HG03045 (cell line): ENCODE data around the gene RPL5.

Experiments used
- ATAC-seq: cut with Tn5 transposase; IDR thresholded peaks from one replicate; pipeline ENCODE4 v1.9.1; 2021; ENCODE audit warnings: mild to moderate bottlenecking, moderate library complexity; ENCODE audit not compliant: unreplicated experiment

Gene RPL5

DNA sequence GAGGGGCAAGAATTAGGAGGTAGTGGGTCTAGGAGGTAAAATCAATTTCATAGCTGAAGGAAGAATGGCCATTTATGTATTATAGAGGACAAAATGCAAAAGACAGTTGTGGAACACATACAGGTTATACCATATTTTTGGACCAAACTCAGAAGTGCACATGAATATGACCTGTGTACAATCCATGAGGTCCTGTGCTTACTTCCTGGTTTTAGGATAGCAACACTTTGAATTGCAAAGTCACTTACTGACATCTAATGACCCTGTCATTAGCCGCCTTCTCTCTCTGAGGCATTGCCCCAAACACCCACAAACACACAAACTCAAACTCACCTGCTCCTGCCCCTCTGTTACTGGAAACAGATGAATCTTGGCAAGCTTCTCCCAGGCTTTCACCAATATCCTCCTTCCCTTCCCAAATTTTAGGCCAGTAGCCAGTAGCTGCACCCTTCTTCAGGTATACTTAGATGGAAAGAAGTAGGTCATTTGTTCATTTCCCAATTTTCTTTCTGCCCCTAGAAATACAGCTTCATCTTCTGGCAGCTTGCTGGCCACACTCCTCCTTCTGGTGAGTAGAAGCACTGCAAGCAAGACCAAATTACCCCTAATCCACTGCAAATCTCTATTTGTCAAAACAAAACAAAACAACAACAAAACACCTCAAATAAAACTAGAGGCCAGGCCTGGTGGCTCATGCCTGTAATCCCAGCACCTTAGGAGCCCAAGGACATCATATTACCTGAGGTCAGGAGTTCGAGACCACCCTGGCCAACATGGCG, 13.7 kb upstream of the RPL5 start:
- no peak for ATAC-seq

DNA sequence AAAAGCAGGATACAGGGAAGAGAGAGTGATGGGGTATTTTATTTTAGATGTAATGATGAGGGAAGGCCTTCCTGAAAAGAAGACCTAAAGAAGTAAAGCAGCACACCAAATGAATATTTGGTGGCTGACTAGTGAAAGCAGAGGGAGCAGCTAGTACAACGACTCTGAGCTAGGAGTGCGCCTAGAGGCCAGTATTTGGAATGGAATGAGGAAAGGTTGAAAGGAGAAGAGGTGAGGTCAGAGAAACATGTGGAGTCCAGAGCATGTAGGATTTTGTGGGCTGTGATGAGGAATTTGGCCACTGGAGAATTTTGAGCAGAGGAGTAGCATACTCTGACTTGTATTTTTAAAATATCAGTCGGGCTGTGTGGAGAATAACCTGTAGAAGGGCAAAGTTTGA, 11.8 kb upstream of the RPL5 start:
- no peak for ATAC-seq

DNA sequence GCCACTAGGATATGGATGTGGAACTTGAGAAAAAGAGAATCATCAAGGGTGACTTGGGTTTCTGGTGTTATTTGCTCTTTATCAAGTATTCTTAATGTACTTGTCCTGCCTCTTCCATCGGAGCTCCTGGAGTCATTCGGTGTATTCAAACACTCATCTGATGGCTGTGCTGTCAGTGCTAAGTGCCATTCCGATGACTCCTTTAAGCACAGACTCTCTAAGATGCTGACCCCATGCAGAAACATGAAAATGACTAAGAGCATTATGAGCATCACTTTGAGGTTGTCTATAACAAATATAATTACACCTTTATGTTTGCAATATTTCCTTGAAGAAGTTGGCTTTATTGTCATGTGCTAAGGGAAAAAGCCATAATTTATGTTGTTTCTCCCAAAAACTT, 11.3 kb upstream of the RPL5 start:
- no peak for ATAC-seq

DNA sequence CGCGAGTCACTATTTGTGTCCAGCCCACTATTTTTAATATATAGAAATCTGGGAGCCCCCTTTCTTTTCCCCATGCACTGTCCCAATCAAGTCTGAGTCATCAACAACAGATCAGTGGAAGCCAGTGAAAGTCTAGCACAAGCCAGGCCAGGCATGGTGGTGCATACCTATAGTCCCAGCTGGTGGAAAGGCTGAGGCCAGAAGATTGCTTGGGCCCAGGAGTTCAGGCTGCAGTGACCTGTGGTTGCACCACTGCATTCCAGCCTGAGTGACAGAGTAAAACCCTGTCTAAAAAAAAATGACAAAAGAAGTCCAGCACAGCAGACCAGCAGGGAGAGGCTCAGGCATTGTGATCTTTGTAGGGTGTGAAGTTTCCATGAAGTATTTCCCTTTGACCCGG, 9.0 kb upstream of the RPL5 start:
- no peak for ATAC-seq

DNA sequence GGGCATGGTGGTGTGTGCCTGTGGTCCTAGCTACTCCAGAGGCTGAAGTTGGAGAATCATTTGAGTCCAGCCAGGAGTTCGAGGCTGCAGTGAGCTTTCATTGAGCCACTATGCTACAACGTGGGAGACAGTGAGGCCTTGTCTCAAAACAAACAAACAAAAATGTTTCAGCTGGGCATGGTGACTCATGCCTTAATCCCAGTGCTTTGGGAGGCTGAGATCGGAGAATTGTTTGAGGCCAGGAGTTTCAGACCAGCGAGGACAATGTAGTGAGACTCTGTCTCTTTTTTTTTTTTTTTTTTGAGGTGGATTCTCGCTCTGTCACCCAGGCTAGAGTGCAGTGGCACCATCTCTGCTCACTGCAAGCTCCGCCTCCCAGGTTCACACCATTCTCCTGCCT, 5.0 kb upstream of the RPL5 start:
- ATAC-seq = no peak

DNA sequence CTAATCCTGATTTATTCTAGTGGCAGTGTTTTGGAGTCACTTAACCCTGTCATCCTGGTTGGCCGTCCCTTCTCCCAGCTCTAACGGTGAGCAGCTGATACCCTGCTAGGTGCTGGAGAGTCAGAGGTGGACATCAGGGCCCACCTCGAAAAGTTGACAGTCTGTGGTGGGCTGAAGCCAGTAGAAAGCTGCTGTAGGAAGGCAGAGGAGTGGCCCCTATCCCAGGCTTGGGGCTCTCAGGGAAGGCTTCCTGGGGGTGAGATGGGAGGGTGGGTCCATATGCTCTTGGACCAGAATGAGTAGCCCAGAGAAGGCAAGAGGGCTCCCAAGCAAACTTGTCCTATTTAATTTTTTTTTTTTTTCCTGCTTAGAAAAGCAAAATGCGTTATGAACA, 475 bp upstream of the RPL5 start:
- ATAC-seq = no peak

DNA sequence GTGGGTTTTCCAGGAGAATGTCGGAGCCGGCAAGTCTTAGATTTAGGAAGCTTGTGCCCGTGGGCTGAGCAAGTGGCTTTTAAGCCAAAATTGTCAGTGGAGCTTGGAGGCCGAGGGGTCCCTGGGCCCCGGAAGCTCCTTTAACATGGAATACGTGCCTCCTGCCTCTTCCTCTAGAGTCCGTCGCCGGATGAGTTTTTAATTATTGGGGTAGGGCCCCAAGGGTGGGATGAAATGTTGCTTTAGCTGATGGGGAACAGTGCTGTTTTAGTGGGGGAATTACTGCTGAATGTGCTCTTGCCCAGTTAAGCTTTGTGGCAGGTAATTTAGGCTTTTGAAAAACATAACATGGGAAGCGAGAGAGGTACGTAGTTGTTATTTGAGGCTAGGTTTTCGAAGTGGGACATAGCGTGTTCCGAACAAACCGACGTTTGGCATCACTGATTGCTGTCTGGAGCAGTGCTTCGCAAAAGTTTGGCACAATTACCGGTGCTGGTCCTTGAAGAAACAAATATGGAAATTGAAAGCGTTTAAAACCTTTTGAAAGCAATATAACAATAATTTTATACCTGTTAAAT, 786 bp downstream of the RPL5 start:
- ATAC-seq = peak; percentile 2

DNA sequence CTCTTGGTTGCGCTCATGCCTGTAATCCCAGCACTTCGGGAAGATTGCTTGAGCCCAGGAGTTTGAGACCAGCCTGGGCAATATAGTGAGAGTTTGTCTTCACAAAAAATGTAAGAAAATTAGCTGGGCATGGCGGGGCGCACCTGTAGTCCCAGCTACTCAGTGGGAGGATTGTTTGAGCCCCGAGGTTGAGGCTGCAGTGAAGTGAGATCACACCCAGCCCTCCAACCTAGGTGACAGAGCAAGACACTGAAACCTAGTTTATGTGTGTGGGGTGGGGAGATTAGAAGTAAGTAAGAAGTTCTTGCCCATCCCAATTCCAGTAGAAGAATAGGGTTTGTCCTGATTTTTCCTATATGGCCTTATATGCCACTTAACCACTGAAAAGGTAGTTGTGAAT, 2.0 kb downstream of the RPL5 start:
- ATAC-seq = no peak

DNA sequence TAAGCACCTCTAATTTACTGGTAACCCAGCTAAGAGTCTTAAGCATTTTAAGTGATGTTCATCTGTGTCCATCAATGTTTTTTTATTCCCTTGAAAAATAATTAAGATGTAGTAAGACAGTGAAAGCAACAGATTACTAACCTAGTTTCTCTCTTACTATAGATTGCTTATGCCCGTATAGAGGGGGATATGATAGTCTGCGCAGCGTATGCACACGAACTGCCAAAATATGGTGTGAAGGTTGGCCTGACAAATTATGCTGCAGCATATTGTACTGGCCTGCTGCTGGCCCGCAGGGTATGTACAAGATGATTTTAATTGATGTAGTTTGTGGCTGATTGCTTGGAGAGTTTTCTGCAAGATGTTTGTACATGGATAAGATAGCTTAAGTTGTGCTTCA, 2.8 kb downstream of the RPL5 start:
- no peak for ATAC-seq

DNA sequence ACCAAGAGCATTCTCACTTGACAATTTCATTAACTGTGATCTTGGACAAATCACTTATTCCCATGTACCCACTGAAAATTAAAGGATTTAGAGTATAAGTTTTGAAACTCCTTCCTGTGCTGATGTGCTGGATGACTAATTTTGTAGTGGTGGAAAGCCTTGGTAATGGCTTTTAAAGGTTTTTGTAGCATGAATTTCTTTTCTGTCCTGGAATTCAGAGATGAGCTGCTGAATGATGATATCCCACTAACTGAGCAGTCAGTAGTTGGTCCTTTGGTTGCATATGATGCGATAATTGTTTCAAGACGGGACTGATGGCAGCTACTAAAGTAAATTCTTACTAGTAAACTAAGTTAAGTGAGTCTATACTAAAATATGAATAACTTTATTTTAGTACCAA, 5.2 kb downstream of the RPL5 start:
- ATAC-seq = no peak

DNA sequence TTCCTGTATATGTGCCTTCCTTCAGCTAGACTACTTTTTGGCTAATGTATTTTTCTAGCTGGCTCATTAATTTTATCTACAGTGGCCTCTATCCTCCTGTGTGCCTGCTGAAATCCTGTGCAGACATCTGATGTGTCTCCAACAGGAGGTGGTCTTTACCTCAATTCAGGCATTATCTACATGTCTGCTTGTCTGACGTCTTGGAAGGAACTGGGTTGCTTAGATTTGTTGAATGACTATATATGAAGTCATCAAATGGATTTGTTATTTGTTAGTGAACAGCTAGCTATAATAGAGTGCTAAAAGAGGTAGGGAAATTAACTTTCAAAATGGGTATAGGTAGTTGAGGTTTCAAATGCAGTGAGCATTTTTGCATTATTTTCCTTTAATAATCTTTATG, 6.7 kb downstream of the RPL5 start:
- no peak for ATAC-seq

DNA sequence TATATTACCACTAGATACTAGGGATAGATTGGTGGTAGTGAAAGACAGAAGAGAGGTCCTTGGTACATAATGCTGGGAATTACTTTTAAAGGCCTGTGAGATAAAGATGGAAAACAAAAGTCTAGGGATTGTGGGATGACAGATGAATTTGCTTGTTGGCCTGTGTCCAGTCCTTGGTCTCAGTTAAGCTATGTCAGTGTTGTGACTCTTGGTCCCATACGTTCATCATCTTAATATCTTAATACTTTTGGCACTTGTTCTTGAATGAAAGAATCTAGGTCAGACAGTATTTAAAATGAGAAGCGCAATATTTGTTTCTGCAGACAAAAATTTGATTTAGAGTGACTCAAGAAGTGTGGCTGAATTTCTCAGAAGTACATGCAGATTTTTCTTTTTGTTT, 7.6 kb downstream of the RPL5 start:
- no peak for ATAC-seq

DNA sequence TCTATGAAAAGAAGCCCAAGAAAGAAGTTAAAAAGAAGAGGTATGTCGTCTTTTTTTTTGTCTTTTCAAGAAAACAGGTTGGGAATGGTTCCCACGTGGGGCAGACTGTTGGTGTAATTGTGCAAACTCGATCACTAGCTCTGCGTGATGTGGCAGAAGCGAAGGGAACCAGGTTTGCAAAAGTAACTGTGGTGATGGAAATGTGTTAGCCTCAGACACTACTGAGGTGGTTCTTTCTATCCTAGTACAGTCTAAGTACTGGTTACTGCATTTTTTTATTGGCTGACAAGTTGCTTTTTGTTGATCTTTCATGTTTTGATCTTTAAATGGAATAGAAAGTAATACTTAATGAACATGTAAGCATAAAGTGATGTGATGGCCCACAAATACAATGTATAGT, 8.8 kb downstream of the RPL5 start:
- ATAC-seq = no peak

DNA sequence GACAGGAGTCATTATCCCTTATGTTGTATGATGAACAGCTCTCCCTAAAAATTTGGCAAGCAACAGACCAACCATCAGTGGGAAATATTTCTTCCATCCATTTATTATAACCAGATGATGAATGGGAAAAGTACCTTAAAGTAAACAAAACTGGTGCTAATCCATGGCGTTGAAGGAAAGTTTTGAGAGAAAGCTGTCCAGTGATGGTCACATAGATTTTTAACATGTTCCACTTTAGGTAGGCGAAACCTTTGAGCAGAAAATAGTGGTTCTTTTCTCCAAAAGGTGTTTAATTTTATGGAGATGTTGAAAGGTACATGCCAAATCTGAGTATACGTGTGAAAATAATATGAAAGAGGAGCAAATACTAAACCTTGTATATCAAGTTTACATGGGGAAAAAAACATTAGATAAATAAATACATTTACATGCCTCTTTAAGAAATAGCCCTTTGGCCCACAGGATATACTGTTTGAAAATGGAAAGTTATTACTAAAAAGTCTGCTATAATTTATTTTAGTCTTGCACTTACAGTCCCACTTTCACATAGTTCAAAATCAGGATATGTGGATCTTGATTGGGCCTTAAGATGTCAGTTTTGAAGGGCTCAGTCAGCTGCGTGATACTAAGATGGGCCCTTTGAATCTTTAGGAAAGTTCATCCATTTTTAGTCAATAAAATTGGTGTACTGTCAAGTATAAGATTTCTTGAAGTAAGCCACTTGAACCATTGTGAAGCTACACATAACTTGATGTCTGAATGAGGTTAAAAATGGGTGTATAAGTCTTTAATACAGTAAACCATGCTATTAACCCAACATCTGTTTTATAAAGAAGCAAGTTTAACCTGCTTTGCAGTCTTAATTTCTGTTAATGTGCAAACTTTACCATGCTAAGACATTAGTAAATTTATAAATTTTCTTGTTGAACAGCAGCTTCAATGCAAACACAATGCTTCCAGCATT, 10.5 kb downstream of the RPL5 start:
- ATAC-seq = no peak

DNA sequence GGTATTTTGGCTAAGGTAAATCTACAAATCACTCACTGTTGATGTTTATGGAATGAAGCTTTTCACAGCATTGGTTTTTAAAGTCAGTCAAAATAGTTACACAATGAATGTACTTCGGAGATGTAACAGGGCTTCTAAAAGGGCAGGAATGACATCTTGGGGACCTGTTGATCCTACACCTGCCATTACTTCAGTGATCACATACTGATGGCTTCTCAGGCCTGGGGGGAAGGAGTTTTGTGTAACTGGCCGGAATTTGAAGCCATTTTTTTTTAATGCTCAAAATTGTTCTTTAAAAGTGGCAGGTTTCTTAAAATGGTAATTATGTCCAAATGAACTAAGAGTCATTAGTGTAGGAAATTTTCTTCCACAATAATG, 11.2 kb downstream of the RPL5 start:
- no peak for ATAC-seq

DNA sequence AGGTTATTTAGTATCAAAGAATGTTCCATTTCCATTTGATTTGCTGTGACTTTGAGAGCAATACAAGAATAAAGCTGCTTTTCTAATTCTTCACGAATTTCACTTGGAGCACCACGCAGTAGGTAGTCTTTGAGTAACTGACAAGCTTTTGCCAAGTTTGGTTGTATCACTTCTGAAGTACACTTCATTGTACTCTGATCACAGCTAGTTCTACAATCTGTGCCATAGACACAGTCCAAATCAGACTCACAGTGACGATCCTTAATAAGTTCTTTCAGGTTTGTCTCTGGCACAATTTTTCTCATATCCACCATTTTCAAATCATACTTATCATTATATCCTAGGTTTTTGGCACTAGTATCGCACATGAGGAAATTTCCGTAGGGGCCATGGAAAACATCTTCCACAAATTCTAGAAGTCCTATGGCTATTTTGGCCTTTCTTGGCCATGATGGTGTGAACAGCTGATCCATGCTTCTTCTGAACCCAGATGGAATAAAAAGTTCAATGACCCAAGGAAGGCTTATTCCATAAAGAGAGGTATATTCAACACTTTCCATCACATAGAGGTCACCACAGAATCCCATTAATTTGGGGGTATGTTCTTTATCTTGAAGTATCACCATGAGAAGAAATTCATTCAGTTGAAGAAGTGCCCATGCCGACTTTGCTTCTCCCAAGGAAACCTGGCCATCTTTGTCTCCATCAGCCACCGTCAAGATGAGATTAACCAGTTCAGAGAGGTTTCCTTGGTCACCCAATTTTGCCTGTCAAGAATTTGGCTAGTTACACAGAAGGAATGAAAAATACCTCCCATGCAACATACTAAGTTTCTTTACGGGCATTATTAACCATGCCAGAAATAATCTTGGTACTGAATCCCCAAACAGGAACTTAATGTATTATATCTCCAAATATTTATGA, 11.9 kb downstream of the RPL5 start:
- ATAC-seq = no peak

DNA sequence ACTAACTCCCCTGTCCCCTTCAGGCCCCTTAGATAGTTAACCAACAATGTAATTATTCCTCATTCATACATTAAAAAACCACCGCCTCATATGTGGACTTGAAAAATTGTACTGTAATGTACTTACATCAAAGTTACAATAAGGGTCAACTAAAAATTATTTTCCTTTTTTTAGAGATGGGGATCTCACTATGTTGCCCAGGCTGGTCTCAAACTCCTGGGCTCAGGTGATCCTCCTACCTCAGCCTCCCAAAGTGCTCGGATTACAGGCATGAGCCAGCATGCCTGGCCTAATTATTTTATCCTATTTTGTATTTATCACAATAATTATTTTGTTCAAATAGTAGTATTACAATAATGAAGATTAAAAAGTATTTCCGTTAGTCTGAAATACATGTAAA, 12.6 kb downstream of the RPL5 start:
- ATAC-seq = no peak

DNA sequence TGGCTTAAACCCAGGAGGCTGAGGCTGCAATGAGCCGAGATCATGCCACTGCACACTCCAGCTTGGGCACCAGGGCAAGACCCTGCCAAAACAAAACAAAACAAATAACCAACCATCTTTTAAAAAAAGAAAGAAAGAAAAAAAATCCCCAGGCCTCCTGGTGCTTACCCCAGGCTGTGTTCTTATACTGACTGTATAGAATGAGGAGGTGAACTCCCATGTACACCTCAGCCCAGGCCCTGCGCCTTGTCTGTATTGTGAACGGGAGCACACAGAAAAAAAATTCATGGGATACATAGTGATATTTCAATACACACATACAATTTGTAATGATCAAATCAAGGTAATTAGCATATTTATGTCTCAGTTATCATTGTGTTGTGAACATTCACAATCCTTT, 14.1 kb downstream of the RPL5 start:
- ATAC-seq = no peak

DNA sequence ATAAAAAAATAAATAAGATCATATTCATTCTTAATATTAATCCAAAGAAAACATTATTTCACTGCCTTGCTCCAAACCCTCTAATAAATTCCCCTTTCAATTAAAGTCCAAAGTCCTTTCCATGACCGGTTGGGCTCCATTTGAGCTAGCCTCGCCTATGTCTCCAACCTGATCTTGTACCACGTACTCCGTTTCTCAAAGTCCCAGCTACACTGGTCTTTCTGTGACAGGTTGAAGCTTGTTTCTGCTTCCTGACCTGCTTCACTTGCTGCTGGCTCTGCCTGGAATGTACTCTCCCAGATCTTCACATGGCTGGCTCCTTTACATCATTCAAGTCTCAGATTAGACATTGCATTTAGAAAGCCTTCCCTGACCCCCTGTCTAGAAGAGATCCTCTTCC, 16.4 kb downstream of the RPL5 start:
- no peak for ATAC-seq

DNA sequence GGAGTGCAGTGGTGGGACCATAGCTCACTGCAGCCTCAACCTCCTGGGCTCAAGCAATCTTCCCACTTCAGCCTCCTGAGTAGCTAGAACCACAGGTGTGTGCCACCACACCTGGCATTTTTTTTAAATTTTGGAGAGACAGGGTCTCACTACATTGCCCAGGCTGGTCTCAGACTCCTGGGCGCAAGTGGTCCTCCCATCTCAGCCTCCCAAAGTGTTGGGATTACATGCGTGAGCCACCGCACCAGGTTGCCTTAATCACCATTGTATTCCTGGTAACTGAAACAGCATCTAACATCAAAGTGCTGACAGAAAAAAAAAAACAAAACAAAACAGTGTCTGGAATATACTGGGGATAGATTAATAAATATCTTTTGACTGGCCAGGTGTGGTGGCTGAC, 18.2 kb downstream of the RPL5 start:
- no peak for ATAC-seq

DNA sequence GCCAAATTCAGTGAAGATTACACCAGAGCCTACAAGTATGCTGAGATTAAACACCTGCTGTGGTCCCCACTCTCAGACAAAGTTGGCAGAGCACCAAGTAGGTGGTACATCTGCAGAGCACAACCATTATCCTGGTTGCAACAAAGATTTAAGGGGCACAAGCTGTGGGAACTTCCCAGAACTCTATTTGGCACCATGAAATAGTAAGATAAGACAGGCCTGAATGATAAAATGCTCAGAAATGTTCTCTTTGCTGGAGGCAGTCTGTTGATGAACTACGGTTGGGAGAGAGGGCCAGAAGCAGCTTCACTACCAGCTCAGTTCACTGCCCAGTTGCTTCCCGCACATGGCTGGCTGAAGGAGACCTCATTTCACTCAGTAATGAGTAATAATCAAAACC, 19.9 kb downstream of the RPL5 start:
- no peak for ATAC-seq
